Motor neuron (in vitro differentiated cells): ENCODE results near the gene ZBTB38. TPM values are rescaled to one million over a fixed set of nuclear protein-coding genes. Genes with fewer than 3 reads are reported as not detected.

Experiments
- ATAC-seq, 8 experiments: fragments of 200-7000 bp; cut with Tn5 transposase; replicated peaks in 6 of 8; 2 replicates each; pipeline ENCODE4 v1.8.0; 2021; ENCODE audit warnings: mild to moderate bottlenecking in 8 of 8, moderate library complexity in 8 of 8
- H3K27ac ChIP-seq, 2 donors: fragments of 250-450 bp; sonication (Bioruptor Pico); 2 replicates each; pipeline ENCODE4 v1.9.0; 2021; ENCODE audit warnings: antibody characterized with exemption in 2 of 2, mild to moderate bottlenecking in 2 of 2, moderate library complexity in 1 of 2
- H3K4me1 ChIP-seq, 2 donors: fragments of 250-450 bp; sonication (Bioruptor Pico); replicated peaks in 1 of 2; 2 replicates each; pipeline ENCODE4 v1.6.1; 2021; ENCODE audit warnings: antibody characterized with exemption in 2 of 2, mild to moderate bottlenecking in 2 of 2, moderate library complexity in 1 of 2
- H3K4me3 ChIP-seq, 5 donors: fragments of 250-450 bp; sonication (Bioruptor Pico); 2 replicates each; pipeline ENCODE4 v1.9.0; 2021; ENCODE audit warnings: antibody characterized with exemption in 5 of 5, mild to moderate bottlenecking in 5 of 5, moderate library complexity in 4 of 5
- WGBS, 10 experiments: fragments of 450-650 bp; shearing (Covaris generic); methylation state at CpG; one replicate each; pipeline ENCODE4 v1.0.0; 2022; 5-methylcytosine and 5-hydroxymethylcytosine counted together
- in situ Hi-C, 9 experiments: fragments of 400-800 bp; cut with MboI; loops; one replicate each; pipeline ENCODE4 v1.15.0; 2021; ENCODE audit warnings: low sequenced_read_pairs in 9 of 9, low pct_unique_long_range_greater_than_20kb in 2 of 9; ENCODE audit not compliant: unreplicated experiment in 9 of 9
- total RNA-seq, 8 experiments: library from RNA; unstranded; fragments of 300-600 nt; gene quantifications; 2 replicates each; pipeline versions ENCODE4 v1.2.3 to v1.2.4, GENCODE V29; 2022

ZBTB38 gene
- total RNA-seq, 8 experiments from 2014 or later: 11.4 to 87.6 (median 30.9) TPM

DNA sequence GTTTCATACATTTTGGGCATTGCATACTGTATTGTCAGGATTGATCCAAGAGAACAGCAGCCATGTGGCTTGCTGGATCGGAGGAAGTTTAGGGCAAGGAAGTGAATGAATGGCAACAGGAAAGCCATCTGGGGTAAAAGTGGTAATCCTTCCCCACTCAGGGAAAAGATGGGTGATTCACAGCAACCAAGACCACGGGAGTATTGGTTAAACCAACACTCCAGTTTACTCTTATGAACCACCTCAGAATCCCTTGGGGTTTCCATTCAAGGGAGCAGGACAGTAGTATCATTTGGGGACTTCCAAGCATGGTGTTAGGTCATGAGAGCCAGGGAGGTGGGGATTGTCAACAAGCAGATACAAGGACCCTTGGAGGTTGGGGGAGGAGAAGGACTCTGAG is 25.2 kb upstream of the ZBTB38 start:
- 0 to 100% (median 77%) methylated on average over 1 to 2 of the region's 2 CpGs; no CpG with 5 or more reads in 3 of the 10 experiments for WGBS, 10 experiments
- Histone ChIP-seq H3K4me1 (peaks cover 4 to 24% of the 10 kb centered on the region in 2 donors), H3K4me3 (no peak overlapping the region), H3K27ac (no peak overlapping the region)
- ATAC-seq: no peak
- in situ Hi-C loops: loop anchor here in 1 of 9 experiments (25.0 kb wide), 1 partner anchor 219 kb away; no protein-coding TSS in a partner anchor

- in situ Hi-C loops: loop anchor here in 1 of 9 experiments (25.0 kb wide), 1 partner anchor 218 kb away; no protein-coding TSS in a partner anchor
- H3K27ac ChIP-seq: no peak overlapping the region
- H3K4me3 ChIP-seq: no peak overlapping the region
- H3K4me1 ChIP-seq: peaks cover 11 to 31% of the 10 kb centered on the region in 2 donors
- 51 to 100% (median 87%) methylated on average over 1 to 3 of the region's 3 CpGs; no CpG with 5 or more reads in 4 of the 10 experiments for WGBS, 10 experiments
- ATAC-seq: no peak
Measured at GRCh38 chr3:141343865-141344271, 24.4 kb upstream of the ZBTB38 start.

- ATAC-seq: no peak
- Histone ChIP-seq H3K4me3 (no peak overlapping the region), H3K27ac (no peak overlapping the region), H3K4me1 (peaks cover 12 to 31% of the 10 kb centered on the region in 2 donors)
- 71 to 100% methylated on average over 1 of the region's 2 CpGs; no CpG with 5 or more reads in 8 of the 10 experiments for WGBS, 10 experiments
- in situ Hi-C loops: loop anchor here in 1 of 9 experiments (25.0 kb wide), 1 partner anchor 217 kb away; no protein-coding TSS in a partner anchor
Measured at GRCh38 chr3:141345528-141345927, 22.8 kb upstream of the ZBTB38 start.

DNA sequence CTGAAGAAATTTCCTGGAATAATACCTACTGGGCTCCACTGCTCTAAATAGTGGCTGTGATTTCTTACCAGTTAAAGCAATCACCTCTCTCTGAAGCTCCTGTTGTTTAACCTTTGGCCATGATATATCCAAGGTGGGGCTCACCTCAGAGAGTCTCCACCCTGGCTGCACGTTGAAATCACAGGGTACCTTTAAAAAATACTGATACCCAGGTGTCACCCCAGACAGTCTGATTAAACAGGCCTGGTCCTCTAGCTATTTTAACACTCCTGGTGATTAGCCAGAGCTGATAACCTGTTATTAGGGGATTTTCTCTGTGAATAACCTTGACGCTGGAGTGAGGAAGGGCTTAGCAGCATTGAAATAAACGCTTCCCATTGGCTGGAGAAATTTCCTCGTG is 22.3 kb upstream of the ZBTB38 start:
- 70 to 100% (median 95%) methylated on average over 1 to 4 of the region's 4 CpGs; no CpG with 5 or more reads in 2 of the 10 experiments for WGBS, 10 experiments
- in situ Hi-C loops: loop anchor here in 1 of 9 experiments (25.0 kb wide), 1 partner anchor 216 kb away; no protein-coding TSS in a partner anchor

DNA sequence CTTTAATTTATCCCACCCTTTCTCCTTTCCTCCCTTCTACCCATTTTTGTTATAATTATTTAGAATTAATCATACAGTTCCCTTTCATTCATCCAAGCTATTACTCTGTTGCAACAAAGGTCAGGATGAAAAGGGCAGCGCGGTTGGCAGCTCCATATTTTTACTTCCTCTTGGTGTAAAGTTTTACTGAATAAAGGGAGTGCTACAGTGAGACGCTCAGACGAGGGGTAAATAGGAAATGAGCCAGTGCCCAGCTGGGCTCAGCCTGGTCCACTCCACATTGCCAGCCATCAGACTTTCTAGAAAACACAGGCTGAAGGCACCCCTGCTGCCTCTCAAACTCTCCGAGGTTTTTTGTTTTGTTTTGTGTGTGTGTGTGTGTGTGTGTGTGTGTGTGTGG is 21.9 kb upstream of the ZBTB38 start:
- H3K4me3 ChIP-seq: no peak overlapping the region
- WGBS, 10 experiments: 60 to 100% (median 90%) methylated on average over 1 to 5 of the region's 5 CpGs; no CpG with 5 or more reads in 1 of the 10 experiments
- H3K27ac ChIP-seq: no peak overlapping the region
- peak in 3 of 8 experiments; percentile 7 to 18 (median 15) for ATAC-seq
- in situ Hi-C loops: loop anchor here in 1 of 9 experiments (25.0 kb wide), 1 partner anchor 216 kb away; no protein-coding TSS in a partner anchor
- H3K4me1 ChIP-seq: peaks cover 12 to 31% of the 10 kb centered on the region in 2 donors

More for the DNA sequence above, 22.3 kb upstream of the ZBTB38 start:
- Histone ChIP-seq H3K4me3 (no peak overlapping the region), H3K27ac (no peak overlapping the region), H3K4me1 (peaks cover 12 to 31% of the 10 kb centered on the region in 2 donors)
- no peak for ATAC-seq

DNA sequence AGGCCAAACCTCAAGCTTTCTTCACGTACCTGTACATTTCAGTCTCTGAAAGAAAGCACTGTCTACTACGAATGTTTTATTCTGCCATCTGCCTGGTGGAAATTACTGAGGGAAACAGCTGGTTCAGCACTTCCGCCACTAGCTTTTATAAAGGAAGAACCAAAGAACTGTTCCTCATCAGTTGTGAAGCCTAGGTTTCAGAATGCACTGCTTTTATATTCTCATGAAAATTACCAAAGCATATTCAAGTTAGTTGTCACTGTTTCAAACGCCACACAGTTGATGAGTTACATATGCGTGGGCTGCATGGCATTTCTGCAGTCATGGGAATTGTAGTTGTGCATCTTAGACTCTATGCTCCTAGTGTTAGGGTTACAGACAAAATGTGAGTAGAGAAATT is 21.5 kb upstream of the ZBTB38 start:
- in situ Hi-C loops: loop anchor here in 1 of 9 experiments (25.0 kb wide), 1 partner anchor 215 kb away; no protein-coding TSS in a partner anchor
- peak in 3 of 8 experiments; percentile 16 to 20 (median 16) for ATAC-seq
- Histone ChIP-seq H3K4me1 (peaks cover 12 to 31% of the 10 kb centered on the region in 2 donors), H3K27ac (no peak overlapping the region), H3K4me3 (no peak overlapping the region)
- 23 to 84% (median 60%) methylated on average over 1 to 5 of the region's 5 CpGs; no CpG with 5 or more reads in 1 of the 10 experiments for WGBS, 10 experiments

DNA sequence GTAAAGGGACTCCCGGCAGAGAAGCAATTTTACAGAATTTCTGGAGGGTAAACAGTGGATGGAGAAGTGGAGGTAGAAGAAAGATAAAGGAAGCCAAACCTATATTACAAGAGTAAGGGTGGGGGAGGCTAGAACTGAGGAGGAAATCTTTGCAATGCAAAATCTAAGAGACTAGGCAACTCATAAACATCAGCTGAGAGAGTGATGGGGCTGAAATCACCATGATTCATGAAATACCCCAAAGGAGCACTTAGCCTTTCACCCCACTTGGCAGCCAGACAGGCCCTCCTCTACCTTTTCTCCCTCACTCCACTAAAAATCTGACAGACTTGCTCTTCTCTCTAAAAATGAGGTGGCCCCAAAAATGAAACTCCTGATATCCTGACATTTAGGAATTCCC is 19.5 kb upstream of the ZBTB38 start:
- WGBS, 10 experiments: 67 to 100% (median 86%) methylated on average over 1 of the region's 1 CpG; no CpG with 5 or more reads in 6 of the 10 experiments
- H3K4me3 ChIP-seq: no peak overlapping the region
- peak in 5 of 8 experiments; percentile 32 to 85 (median 70) for ATAC-seq
- peak overlapping the region in 1 of 2 donors; percentile 16 for H3K27ac ChIP-seq
- H3K4me1 ChIP-seq: peaks cover 12 to 31% of the 10 kb centered on the region in 2 donors
- in situ Hi-C loops: loop anchor here in 1 of 9 experiments (25.0 kb wide), 1 partner anchor 213 kb away; no protein-coding TSS in a partner anchor

DNA sequence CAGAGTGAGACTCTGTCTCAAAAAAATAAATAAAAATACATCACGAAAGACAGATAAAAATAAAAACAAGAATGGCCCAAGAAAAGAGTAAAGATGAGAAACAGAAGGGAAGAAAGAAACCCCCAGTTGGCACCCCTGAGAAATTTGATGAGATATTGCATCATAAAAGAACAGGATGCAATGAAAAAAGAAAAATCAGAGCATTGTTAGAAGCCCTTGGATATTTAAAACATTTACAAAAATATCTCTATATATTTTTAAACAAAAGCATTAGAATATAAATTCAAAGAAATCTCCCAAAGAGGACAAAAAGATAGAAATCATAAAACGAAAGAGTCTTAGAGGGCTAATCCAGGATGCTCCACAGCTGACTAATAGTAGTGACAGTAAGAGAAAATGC is 18.6 kb upstream of the ZBTB38 start:
- WGBS, 10 experiments: 57 to 97% (median 87%) methylated on average over 1 to 2 of the region's 2 CpGs
- in situ Hi-C loops: loop anchor here in 1 of 9 experiments (25.0 kb wide), 1 partner anchor 213 kb away; no protein-coding TSS in a partner anchor
- H3K4me3 ChIP-seq: no peak overlapping the region
- no peak overlapping the region for H3K27ac ChIP-seq
- H3K4me1 ChIP-seq: peaks cover 12 to 31% of the 10 kb centered on the region in 2 donors
- ATAC-seq: no peak

GRCh38 chr3:141350666-141351065 is 17.6 kb upstream of the ZBTB38 start:
- Histone ChIP-seq H3K4me3 (no peak overlapping the region), H3K27ac (no peak overlapping the region), H3K4me1 (peaks cover 13 to 27% of the 10 kb centered on the region in 2 donors)
- WGBS, 10 experiments: 41 to 93% (median 74%) methylated on average over 1 to 3 of the region's 3 CpGs; no CpG with 5 or more reads in 1 of the 10 experiments
- ATAC-seq: peak in 2 of 8 experiments; percentile 56 to 59
- in situ Hi-C loops: no loop called here

DNA sequence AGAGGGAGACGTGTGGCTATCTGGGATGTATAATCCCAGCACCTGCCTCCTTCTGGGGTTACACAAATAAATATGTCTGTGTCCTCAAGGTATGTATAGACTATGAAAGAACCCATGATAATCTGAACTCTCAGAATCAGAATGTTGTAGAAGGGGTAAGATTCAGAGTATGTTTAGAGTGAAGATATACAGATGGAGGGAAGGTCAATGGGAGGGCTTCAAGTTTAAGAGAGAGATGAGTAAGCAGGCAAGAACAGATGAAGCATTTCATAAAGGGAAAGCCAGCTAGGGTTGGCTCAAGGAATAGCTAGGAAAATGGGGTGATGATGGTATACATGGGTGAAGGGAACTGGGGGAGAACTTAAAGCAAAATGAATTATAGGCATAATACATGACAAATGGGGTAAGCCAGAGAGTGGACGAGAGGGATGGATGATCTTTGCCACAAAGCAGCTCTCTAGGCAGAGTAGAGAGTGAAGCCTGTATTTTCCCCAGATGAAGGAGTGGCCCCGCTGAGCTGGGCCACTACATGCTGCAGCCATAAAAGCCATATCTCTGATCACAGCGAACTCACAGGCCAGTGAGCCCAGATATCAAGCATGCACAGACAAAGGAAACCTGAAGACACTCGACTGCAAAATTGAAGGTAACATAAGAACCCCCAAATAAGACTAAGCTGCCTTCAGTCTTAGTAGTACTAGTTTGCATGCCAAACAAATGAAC is 15.9 kb upstream of the ZBTB38 start:
- 75 to 100% (median 85%) methylated on average over 1 to 4 of the region's 5 CpGs; no CpG with 5 or more reads in 4 of the 10 experiments for WGBS, 10 experiments
- no peak overlapping the region for H3K27ac ChIP-seq
- no peak overlapping the region for H3K4me3 ChIP-seq
- H3K4me1 ChIP-seq: peaks cover 13 to 18% of the 10 kb centered on the region in 2 donors
- no peak for ATAC-seq
- in situ Hi-C loops: no loop called here

- no peak overlapping the region for H3K4me3 ChIP-seq
- peak in 1 of 8 experiments; percentile 11 for ATAC-seq
Measured at GRCh38 chr3:141353652-141354495, 14.4 kb upstream of the ZBTB38 start.

GRCh38 chr3:141354517-141354916 is 13.8 kb upstream of the ZBTB38 start:
- Histone ChIP-seq H3K4me3 (no peak overlapping the region), H3K27ac (no peak overlapping the region), H3K4me1 (peaks cover 3 to 9% of the 10 kb centered on the region in 2 donors)
- 80 to 100% (median 95%) methylated on average over 1 to 3 of the region's 3 CpGs; no CpG with 5 or more reads in 2 of the 10 experiments for WGBS, 10 experiments
- in situ Hi-C loops: no loop called here
- ATAC-seq: peak in 1 of 8 experiments; percentile 34

More at GRCh38 chr3:141353652-141354495, 14.4 kb upstream of the ZBTB38 start:
- in situ Hi-C loops: no loop called here
- Histone ChIP-seq H3K27ac (no peak overlapping the region), H3K4me1 (peaks cover 4 to 9% of the 10 kb centered on the region in 2 donors)
- WGBS, 10 experiments: 61 to 100% (median 94%) methylated on average over 1 to 5 of the region's 6 CpGs
